GM23338 (cell line): ENCODE measurements around the gene TMEM107.

Experiments
- CREB1 ChIP-seq: fragments of 250-450 bp; sonication (Bioruptor Pico); IDR thresholded peaks from 2 replicates; pipeline ENCODE4 v1.5.0; 2020; ENCODE audit warnings: low read depth, mild to moderate bottlenecking, moderate library complexity
- CTCF ChIP-seq, 2 experiments: fragments of 200-600 bp in 1 of 2; sonication (generic) in 1 of 2; conservative IDR thresholded peaks; 2 replicates each; pipeline versions ENCODE4 v1.5.1 to v1.6.1; 2016 to 2017; ENCODE audit warnings: antibody characterized with exemption in 2 of 2, low read depth in 2 of 2, mild to moderate bottlenecking in 2 of 2, moderate library complexity in 1 of 2
- ETS1 ChIP-seq: IDR thresholded peaks from 2 replicates; pipeline ENCODE4 v1.6.1; 2016; ENCODE audit warnings: antibody characterized with exemption
- EZH2 ChIP-seq: fragments of 200-600 bp; sonication (generic); IDR thresholded peaks from one replicate; pipeline ENCODE4 v1.8.0; 2017; ENCODE audit warnings: antibody characterized with exemption, mild to moderate bottlenecking, low read depth; ENCODE audit not compliant: unreplicated experiment
- POLR2AphosphoS5 ChIP-seq: IDR thresholded peaks from 2 replicates; pipeline ENCODE4 v1.6.1; 2016; ENCODE audit warnings: antibody characterized with exemption, low read depth
- REST ChIP-seq: IDR thresholded peaks from one replicate; pipeline ENCODE4 v1.6.1; 2018; ENCODE audit warnings: antibody characterized with exemption; ENCODE audit not compliant: unreplicated experiment
- ZNF331 ChIP-seq: fragments of 250-450 bp; sonication (Bioruptor Pico); IDR thresholded peaks from 2 replicates; pipeline ENCODE4 v1.5.0; 2020; ENCODE audit warnings: low read depth, mild to moderate bottlenecking, moderate library complexity
- ZNF462 ChIP-seq: fragments of 250-450 bp; sonication (Bioruptor Pico); IDR thresholded peaks from 2 replicates; pipeline ENCODE4 v1.5.0; 2020; ENCODE audit warnings: mild to moderate bottlenecking, moderate library complexity

- TF ChIP-seq CTCF (conservative IDR thresholded peaks at IDR 0.05; ENCODE audit: low read depth in 2 of 2) = no peak
- TF ChIP-seq REST = no peak
- no peak for TF ChIP-seq POLR2AphosphoS5
- no peak for TF ChIP-seq EZH2
- no peak for TF ChIP-seq ZNF331 (CRISPR knock-in tag)
- TF ChIP-seq CREB1 (CRISPR knock-in tag) = no peak
- TF ChIP-seq ETS1 = no peak
- no peak for TF ChIP-seq ZNF462
These were observed 49.0 kb upstream of the TMEM107 start for GRCh38 chr17:8224891-8225812.
